Breast epithelium (tissue), 3 donors: Measurements from ENCODE around the gene RINL.

Experiments used
- POLR2A ChIP-seq: fragments of 450-650 bp; IDR thresholded peaks from one replicate; pipeline ENCODE4 v1.6.1; 2016; ENCODE audit warnings: antibody characterized with exemption, mild to moderate bottlenecking, moderate library complexity
- TF ChIP-seq, protein P1 (sequence below), 3 donors: fragments of 450-650 bp; IDR thresholded peaks; one replicate each; pipeline ENCODE4 v1.5.1; 2016 to 2017; ENCODE audit warnings: antibody characterized with exemption in 3 of 3, mild to moderate bottlenecking in 3 of 3, moderate library complexity in 3 of 3

GRCh38 chr19:38877781-38878574, at the start of gene RINL:
- TF ChIP-seq, protein P1, sequence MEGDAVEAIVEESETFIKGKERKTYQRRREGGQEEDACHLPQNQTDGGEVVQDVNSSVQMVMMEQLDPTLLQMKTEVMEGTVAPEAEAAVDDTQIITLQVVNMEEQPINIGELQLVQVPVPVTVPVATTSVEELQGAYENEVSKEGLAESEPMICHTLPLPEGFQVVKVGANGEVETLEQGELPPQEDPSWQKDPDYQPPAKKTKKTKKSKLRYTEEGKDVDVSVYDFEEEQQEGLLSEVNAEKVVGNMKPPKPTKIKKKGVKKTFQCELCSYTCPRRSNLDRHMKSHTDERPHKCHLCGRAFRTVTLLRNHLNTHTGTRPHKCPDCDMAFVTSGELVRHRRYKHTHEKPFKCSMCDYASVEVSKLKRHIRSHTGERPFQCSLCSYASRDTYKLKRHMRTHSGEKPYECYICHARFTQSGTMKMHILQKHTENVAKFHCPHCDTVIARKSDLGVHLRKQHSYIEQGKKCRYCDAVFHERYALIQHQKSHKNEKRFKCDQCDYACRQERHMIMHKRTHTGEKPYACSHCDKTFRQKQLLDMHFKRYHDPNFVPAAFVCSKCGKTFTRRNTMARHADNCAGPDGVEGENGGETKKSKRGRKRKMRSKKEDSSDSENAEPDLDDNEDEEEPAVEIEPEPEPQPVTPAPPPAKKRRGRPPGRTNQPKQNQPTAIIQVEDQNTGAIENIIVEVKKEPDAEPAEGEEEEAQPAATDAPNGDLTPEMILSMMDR (IDR thresholded peaks at IDR 0.05), result no peak
- no peak for TF ChIP-seq POLR2A
